Testis (tissue), 2 donors: ENCODE measurements around the gene GOSR1.
"Not testable (repeated sequence)": the region's sequence is repeated elsewhere in the genome, so short reads cannot be mapped to it uniquely, and the experiment has no call there.

ENCODE experiments used
- CTCF ChIP-seq, 3 experiments: fragments of 450-650 bp in 2 of 3; fragments of 200-600 bp in 1 of 3; sonication (generic) in 1 of 3; IDR thresholded peaks; one replicate each; pipeline ENCODE4 v1.5.1; 2016 to 2019; ENCODE audit warnings: antibody characterized with exemption in 3 of 3, mild to moderate bottlenecking in 2 of 3, moderate library complexity in 1 of 3
- POLR2A ChIP-seq: fragments of 450-650 bp; IDR thresholded peaks from one replicate; pipeline ENCODE4 v1.6.1; 2017; ENCODE audit warnings: antibody characterized with exemption, mild to moderate bottlenecking, moderate library complexity

GRCh38 chr17:30536846-30537245, 59.6 kb downstream of the GOSR1 start:
- TF ChIP-seq CTCF (IDR thresholded peaks at IDR 0.05); POLR2A: not testable (repeated sequence)
